Muscle layer of colon (tissue), 2 donors: ENCODE measurements around the gene ADAM12.

Experiments used
- H3K27ac ChIP-seq: one replicate; pipeline ENCODE4 v1.7.0; 2013; ENCODE audit warnings: low read depth, mild to moderate bottlenecking, low read length, moderate library complexity
- H3K27me3 ChIP-seq, 2 donors: one replicate each; pipeline ENCODE4 v1.7.0; 2013; ENCODE audit warnings: low read length in 2 of 2, mild to moderate bottlenecking in 2 of 2; ENCODE audit not compliant: insufficient read depth in 2 of 2, control insufficient read depth in 1 of 2
- H3K36me3 ChIP-seq: one replicate; pipeline ENCODE4 v1.7.0; 2013; ENCODE audit warnings: mild to moderate bottlenecking, low read length; ENCODE audit not compliant: insufficient read depth
- H3K4me1 ChIP-seq: one replicate; pipeline ENCODE4 v1.7.0; 2013; ENCODE audit warnings: mild to moderate bottlenecking, low read length; ENCODE audit not compliant: insufficient read depth
- H3K4me3 ChIP-seq, 2 donors: one replicate each; pipeline ENCODE4 v1.7.0; 2013; ENCODE audit warnings: low read length in 2 of 2, low read depth in 1 of 2, mild to moderate bottlenecking in 1 of 2, moderate library complexity in 1 of 2
- H3K9ac ChIP-seq: one replicate; pipeline ENCODE4 v1.7.0; 2013; ENCODE audit warnings: low read length
- H3K9me3 ChIP-seq: one replicate; pipeline ENCODE4 v1.7.0; 2013; ENCODE audit warnings: mild to moderate bottlenecking, low read length
- donor health status: abdominal sarcoma.
- donor health status: Adenocarcinoma of cecum.

The ADAM12 gene

DNA sequence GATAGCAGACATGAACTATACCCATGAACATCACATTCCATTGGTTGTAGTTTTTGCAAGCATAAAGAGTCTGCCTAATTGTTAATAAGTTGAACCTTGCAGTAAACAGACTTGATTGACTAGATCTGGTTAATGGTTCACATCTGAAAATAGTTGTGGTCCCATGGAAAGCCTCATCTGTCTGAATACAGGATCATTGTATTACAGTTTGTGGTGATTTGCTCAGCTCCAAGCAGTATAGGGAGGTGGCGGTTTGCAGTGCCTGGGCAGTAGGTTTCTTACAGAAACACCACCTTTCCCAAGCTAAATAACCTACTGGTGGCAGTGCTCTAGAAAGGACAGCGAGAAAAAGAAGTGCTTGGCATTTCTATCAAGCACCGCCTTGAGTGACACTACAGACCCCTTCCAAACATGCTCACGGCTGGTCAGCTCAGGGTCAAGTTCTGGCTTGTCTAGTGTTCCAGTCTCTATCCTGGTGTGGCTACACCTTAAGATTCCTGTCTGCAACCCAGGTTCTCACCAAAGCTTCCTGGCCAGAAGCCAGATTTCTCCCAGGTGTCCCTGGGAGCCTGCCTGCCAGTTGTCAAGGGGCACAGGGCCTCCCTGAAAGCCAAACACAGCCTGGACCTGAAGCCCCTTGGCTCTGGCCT is 372.0 kb downstream of the ADAM12 start:
- Histone ChIP-seq H3K9ac (no peak overlapping the region), H3K4me1 (no peaks in the 10 kb centered on the region), H3K27ac (no peak overlapping the region), H3K27me3 (no peaks in the 10 kb centered on the region), H3K36me3 (no peaks in the 10 kb centered on the region), H3K9me3 (no peaks in the 10 kb centered on the region), H3K4me3 (no peak overlapping the region)

DNA sequence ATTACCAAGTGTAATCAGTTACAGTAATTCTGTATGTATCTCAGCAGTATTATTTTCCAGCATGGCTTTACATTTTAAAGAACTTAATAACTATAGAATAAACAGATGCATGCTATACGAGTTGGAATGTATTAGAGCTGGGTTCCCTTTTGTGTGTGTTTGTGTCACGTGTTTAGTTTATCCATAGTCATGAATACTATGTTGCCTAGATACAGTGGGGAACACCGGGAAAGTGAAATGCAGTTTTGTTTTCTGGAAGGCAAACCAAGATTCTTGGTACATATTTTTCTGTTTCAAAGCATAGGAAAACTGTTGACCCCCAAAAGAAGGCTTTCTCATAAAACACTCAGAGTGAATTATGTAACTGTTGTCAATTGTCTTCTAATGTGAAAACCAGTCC is 372.9 kb downstream of the ADAM12 start:
- no peaks in the 10 kb centered on the region for H3K9me3 ChIP-seq
- no peak overlapping the region for H3K4me3 ChIP-seq
- no peak overlapping the region for H3K9ac ChIP-seq
- no peaks in the 10 kb centered on the region for H3K4me1 ChIP-seq
- no peaks in the 10 kb centered on the region for H3K36me3 ChIP-seq
- no peak overlapping the region for H3K27ac ChIP-seq
- H3K27me3 ChIP-seq = no peaks in the 10 kb centered on the region

DNA sequence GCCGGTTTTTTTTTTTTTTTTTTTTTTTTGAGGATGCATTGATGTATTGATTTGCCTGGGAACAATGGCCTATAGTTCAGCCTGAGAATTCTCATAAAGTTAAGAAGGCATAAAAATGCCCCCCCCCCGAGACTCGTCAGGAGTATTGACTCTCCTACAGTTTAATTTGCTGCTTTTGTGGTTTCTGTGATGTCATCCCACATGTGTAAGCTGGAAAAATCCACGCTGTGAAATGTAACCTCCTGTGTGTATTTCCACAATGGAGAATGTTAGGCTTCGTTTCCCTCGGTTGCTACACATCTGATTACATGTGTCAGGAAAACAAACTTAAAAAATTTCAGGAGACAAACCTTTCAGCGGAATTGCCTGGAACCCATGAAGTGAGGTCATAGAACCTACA is 374.0 kb downstream of the ADAM12 start:
- Histone ChIP-seq H3K9ac (no peak overlapping the region), H3K9me3 (no peaks in the 10 kb centered on the region), H3K36me3 (no peaks in the 10 kb centered on the region), H3K4me3 (no peak overlapping the region), H3K27me3 (no peaks in the 10 kb centered on the region), H3K27ac (no peak overlapping the region), H3K4me1 (no peaks in the 10 kb centered on the region)

DNA sequence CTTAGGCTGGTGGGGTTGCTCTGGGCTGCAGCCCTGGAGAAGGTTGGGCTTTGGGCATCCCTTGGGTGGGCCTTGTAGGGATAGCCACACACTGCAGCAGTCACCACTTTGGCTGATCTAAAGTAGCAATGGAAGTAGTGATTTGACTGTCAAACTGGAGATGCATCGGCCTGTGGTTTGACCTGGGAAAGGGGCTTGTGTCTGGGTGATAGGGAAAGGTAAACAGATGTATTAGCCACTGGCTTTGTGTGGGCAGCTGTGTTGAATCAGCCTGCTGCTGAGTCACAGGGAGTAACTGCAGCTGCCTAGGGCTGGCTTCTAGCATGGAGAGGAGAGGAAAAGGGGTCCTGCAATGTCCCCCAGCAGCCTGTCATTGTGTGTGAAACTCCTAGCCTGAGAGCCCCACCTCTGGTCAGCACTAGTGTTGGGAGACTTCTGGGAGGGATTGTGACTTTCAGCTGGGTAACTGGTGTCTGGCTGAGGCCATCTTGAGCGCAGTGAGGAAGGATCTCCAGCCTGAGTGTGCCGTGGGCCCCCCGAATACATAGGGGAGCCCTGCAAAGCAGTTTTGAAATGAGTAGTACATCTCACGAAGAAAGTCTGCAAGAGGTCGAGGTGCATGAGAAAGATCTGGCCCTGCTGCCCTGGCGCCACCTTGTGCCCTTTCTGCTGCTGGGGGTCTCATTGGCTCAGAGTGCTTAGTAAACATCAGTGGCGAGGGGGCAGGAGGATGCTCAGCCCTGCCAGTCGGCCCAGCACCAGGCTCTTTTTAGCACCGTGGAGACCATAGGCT is 374.6 kb downstream of the ADAM12 start:
- Histone ChIP-seq H3K4me1 (no peaks in the 10 kb centered on the region), H3K27me3 (no peaks in the 10 kb centered on the region), H3K36me3 (no peaks in the 10 kb centered on the region), H3K9me3 (no peaks in the 10 kb centered on the region), H3K27ac (no peak overlapping the region), H3K4me3 (no peak overlapping the region), H3K9ac (no peak overlapping the region)

GRCh38 chr10:126012485-126012884 is 375.8 kb downstream of the ADAM12 start:
- Histone ChIP-seq H3K27ac (no peak overlapping the region), H3K9me3 (no peaks in the 10 kb centered on the region), H3K36me3 (no peaks in the 10 kb centered on the region), H3K9ac (no peak overlapping the region), H3K4me3 (no peak overlapping the region), H3K4me1 (no peaks in the 10 kb centered on the region), H3K27me3 (no peaks in the 10 kb centered on the region)

GRCh38 chr10:126011995-126012394 is 376.3 kb downstream of the ADAM12 start:
- Histone ChIP-seq H3K9ac (no peak overlapping the region), H3K36me3 (no peaks in the 10 kb centered on the region), H3K4me3 (no peak overlapping the region), H3K27me3 (no peaks in the 10 kb centered on the region), H3K4me1 (no peaks in the 10 kb centered on the region), H3K27ac (no peak overlapping the region), H3K9me3 (no peaks in the 10 kb centered on the region)

- Histone ChIP-seq H3K9me3 (no peaks in the 10 kb centered on the region), H3K27ac (no peak overlapping the region), H3K36me3 (no peaks in the 10 kb centered on the region), H3K4me3 (no peak overlapping the region), H3K4me1 (no peaks in the 10 kb centered on the region), H3K9ac (no peak overlapping the region), H3K27me3 (no peaks in the 10 kb centered on the region)
These were observed 378.6 kb downstream of the ADAM12 start for GRCh38 chr10:126009650-126010049.

GRCh38 chr10:126006906-126007305 is 381.4 kb downstream of the ADAM12 start:
- Histone ChIP-seq H3K36me3 (no peaks in the 10 kb centered on the region), H3K9me3 (no peaks in the 10 kb centered on the region), H3K27me3 (no peaks in the 10 kb centered on the region), H3K9ac (no peak overlapping the region), H3K27ac (no peak overlapping the region), H3K4me1 (no peaks in the 10 kb centered on the region), H3K4me3 (no peak overlapping the region)

DNA sequence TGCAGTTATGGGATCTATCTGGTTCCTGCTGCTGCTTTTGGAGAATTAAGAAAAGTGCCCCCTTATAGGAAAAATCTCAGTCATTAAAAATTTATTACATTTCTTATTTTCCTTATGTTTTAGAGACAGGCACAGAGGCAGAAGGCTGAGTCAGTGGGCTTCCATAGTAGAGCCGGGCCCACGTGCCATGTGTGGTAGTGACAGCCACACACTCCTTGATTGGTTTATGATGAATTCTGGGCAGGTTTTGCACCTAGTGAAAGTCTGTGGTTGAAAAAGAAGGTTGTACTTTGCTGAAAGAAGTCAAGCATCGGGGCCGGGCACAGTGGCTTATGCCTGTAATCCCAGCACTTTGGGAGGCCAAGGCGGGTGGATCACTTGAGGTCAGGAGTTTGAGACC is 382.0 kb downstream of the ADAM12 start:
- Histone ChIP-seq H3K27ac (no peak overlapping the region), H3K9ac (no peak overlapping the region), H3K9me3 (no peaks in the 10 kb centered on the region), H3K4me1 (no peaks in the 10 kb centered on the region), H3K36me3 (no peaks in the 10 kb centered on the region), H3K4me3 (no peak overlapping the region), H3K27me3 (no peaks in the 10 kb centered on the region)

- no peak overlapping the region for H3K27ac ChIP-seq
- H3K9me3 ChIP-seq = no peaks in the 10 kb centered on the region
- no peak overlapping the region for H3K9ac ChIP-seq
- H3K4me1 ChIP-seq = no peaks in the 10 kb centered on the region
- no peak overlapping the region for H3K4me3 ChIP-seq
- H3K36me3 ChIP-seq = no peaks in the 10 kb centered on the region
- H3K27me3 ChIP-seq = no peaks in the 10 kb centered on the region
These were observed 383.5 kb downstream of the ADAM12 start for GRCh38 chr10:126004752-126005151.

- Histone ChIP-seq H3K27me3 (no peaks in the 10 kb centered on the region), H3K9ac (no peak overlapping the region), H3K4me3 (no peak overlapping the region), H3K27ac (no peak overlapping the region), H3K4me1 (no peaks in the 10 kb centered on the region), H3K36me3 (no peaks in the 10 kb centered on the region), H3K9me3 (no peaks in the 10 kb centered on the region)
These were observed 386.7 kb downstream of the ADAM12 start for GRCh38 chr10:126001576-126001975.

DNA sequence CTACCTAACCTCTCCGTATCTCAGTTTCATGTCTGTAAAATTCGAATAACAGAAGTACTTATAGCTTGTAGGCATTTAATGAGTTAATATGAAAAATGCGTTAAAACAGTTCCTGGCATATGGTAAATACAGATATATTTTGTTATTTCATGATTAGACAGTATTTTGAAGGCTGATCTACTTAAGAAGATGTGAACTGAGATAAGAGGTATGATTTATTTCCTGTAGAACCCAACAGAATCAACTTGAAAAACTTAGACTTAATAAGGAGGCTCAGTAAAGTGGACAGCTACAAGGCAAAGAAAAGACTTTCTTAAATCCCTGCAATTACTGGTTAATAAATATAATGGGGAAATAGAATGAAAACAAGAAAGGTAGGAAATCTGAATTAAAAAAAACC is 388.6 kb downstream of the ADAM12 start:
- Histone ChIP-seq H3K9ac (no peak overlapping the region), H3K27ac (no peak overlapping the region), H3K9me3 (no peaks in the 10 kb centered on the region), H3K4me1 (no peaks in the 10 kb centered on the region), H3K27me3 (no peaks in the 10 kb centered on the region), H3K36me3 (no peaks in the 10 kb centered on the region), H3K4me3 (no peak overlapping the region)
